Smooth muscle cell (in vitro differentiated cells): ENCODE measurements around the gene OPN1MW2. TPM values are rescaled to one million over a fixed set of nuclear protein-coding genes. Genes with fewer than 3 reads are reported as not detected.
"Not testable (repeated sequence)": the region's sequence is repeated elsewhere in the genome, so short reads cannot be mapped to it uniquely, and the experiment has no call there.

Experiments used
- DNase-seq: peaks from one replicate; lab custom pipeline; 2025; ENCODE audit not compliant: unreplicated experiment; lab: John Stamatoyannopoulos, UW
- H2AFZ ChIP-seq: fragments of 200-600 bp; sonication (generic); 2 replicates; pipeline ENCODE4 v1.6.0; 2016; ENCODE audit warnings: antibody characterized with exemption, low read depth, mild to moderate bottlenecking
- H3F3A ChIP-seq: fragments of 200-600 bp; sonication (generic); 2 replicates; pipeline ENCODE4 v1.6.0; 2017; ENCODE audit warnings: antibody characterized with exemption, low read depth
- H3K27ac ChIP-seq: fragments of 200-600 bp; sonication (generic); 2 replicates; pipeline ENCODE4 v1.5.1; 2016; ENCODE audit warnings: low read depth, mild to moderate bottlenecking
- H3K27me3 ChIP-seq: fragments of 200-600 bp; sonication (generic); 2 replicates; pipeline ENCODE4 v1.6.1; 2016; ENCODE audit warnings: low read depth, mild to moderate bottlenecking
- H3K36me3 ChIP-seq: fragments of 200-600 bp; sonication (generic); 2 replicates; pipeline ENCODE4 v1.5.1; 2016; ENCODE audit warnings: low read depth
- H3K4me1 ChIP-seq: fragments of 200-600 bp; sonication (generic); 2 replicates; pipeline ENCODE4 v1.5.1; 2016; ENCODE audit warnings: low read depth
- H3K4me2 ChIP-seq: fragments of 200-600 bp; sonication (generic); 2 replicates; pipeline ENCODE4 v1.6.0; 2016; ENCODE audit warnings: mild to moderate bottlenecking
- H3K4me3 ChIP-seq: fragments of 200-600 bp; sonication (generic); 2 replicates; pipeline ENCODE4 v1.5.1; 2016; ENCODE audit warnings: mild to moderate bottlenecking
- H3K79me2 ChIP-seq: fragments of 200-600 bp; sonication (generic); 2 replicates; pipeline ENCODE4 v1.6.0; 2016; ENCODE audit warnings: low read depth, mild to moderate bottlenecking
- H3K9ac ChIP-seq: fragments of 200-600 bp; sonication (generic); 2 replicates; pipeline ENCODE4 v1.6.0; 2016; ENCODE audit warnings: low read depth
- H3K9me3 ChIP-seq: fragments of 200-600 bp; sonication (generic); replicated peaks from 2 replicates; pipeline ENCODE4 v1.5.1; 2016; ENCODE audit warnings: low read depth
- H4K20me1 ChIP-seq: fragments of 200-600 bp; sonication (generic); 2 replicates; pipeline ENCODE4 v1.6.0; 2016; ENCODE audit warnings: low read depth
- WGBS: methylation state at CpG from one replicate; pipeline ENCODE4 v1.1.7; 2016; ENCODE audit warnings: low lambda C conversion rate; 5-methylcytosine and 5-hydroxymethylcytosine counted together
- polyA plus RNA-seq: library from polyadenylated mRNA; unstranded; fragments of >200 nt; fragmentation: Nextera tagmentation; extraction: Ambion mirVana; gene quantifications from 2 replicates; pipeline ENCODE4 v1.2.1, GENCODE V29; 2016
- total RNA-seq: library from RNA; depleted of rRNA; stranded (reverse); fragments of >200 nt; gene quantifications from 2 replicates; pipeline ENCODE4 v1.2.3, GENCODE V29; 2014

OPN1MW2 gene
- total and polyA plus RNA-seq, 2 experiments from 2014 or later, result not detected

DNA sequence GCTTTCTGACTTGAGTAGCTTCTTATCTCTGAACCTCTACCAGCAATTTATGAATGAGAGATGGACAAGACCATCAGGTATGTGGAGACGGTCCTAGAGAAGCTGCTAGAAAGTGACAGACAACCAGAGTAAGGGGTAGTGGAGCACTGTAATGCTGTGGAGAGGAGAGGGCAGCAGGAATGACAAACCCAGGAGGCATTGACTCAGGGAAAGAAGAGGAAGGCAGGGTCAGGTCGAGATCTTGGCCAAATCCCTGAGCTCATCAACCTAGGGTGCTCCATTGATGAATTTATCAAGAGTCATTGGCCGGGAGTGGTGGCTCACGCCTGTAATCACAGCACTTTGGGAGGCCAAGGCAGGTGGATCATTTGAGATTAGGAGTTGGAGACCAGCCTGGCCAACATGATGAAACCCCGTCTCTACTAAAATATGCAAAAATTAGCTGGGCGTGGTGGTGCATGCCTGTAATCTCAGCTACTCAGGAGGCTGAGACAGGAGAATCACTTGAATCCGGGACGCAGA lies 20.5 kb downstream of the OPN1MW2 start:
- not testable (repeated sequence) for H3K9me3 ChIP-seq, H3K4me2 ChIP-seq, H3K36me3 ChIP-seq, DNase-seq, H2AFZ ChIP-seq, H3K9ac ChIP-seq, H3K27me3 ChIP-seq, H3F3A ChIP-seq, H3K27ac ChIP-seq, H4K20me1 ChIP-seq, H3K79me2 ChIP-seq, H3K4me3 ChIP-seq, H3K4me1 ChIP-seq
- 69% methylated on average over 6 of the region's 8 CpGs for WGBS

DNA sequence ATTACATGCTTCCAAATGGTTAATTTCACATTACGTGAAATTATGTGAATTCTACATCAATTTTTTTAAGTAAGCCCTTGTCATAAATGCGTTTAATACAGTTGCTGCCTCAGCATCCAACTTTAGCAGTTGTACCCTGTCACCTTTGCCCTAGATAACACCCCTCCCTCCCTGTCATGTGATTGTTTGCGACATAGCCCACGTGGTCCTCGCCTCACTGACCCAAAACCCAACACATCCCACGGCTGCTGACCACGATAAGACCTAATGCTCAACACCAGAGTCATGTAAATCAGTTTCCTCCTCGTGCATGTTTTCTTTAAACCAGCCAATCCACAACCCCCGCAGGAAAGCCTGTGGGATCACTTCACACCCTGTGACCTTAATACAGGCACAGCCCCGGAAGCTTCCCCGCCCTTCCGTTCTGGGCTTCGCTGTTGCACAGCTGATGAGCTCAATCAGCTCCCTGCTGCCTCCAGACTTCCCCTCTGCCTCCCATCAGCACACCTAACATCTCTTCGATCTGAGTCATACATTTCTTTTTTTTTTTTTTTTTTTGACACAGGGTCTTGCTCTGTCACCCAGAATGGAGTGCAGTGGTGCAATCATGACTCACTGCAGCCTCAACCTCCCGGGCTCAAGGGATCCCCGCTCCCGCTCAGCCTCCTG lies 28.0 kb downstream of the OPN1MW2 start:
- not testable (repeated sequence) for H3K4me1 ChIP-seq
- no CpG with 5 or more reads among the region's 17 CpGs for WGBS

DNA sequence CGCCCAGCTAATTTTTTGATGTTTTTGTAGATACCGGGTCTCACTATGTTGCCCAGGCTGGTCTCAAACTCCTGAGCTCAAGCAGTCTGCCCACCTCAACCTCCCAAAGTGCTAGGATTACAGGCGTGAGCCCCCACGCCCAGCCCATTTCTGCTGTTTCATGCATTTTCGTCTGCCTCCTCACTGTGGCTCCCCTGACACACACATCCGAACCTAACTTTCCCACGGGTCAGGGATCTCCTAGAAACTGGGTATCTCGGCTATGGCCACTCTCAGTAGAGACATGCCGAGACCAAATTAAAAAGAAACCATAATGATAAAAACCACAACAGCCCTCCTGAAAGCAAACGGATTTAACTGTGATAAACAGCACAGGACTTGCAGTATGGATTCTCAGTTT lies 28.5 kb downstream of the OPN1MW2 start:
- not testable (repeated sequence) for H3F3A ChIP-seq, DNase-seq, H3K4me1 ChIP-seq, H2AFZ ChIP-seq, H3K27ac ChIP-seq, H3K9ac ChIP-seq, H3K36me3 ChIP-seq, H3K27me3 ChIP-seq, H3K9me3 ChIP-seq, H3K4me2 ChIP-seq, H4K20me1 ChIP-seq, H3K4me3 ChIP-seq, H3K79me2 ChIP-seq
- WGBS, result no CpG with 5 or more reads among the region's 10 CpGs

More for the DNA sequence above, 28.0 kb downstream of the OPN1MW2 start:
- not testable (repeated sequence) for H3K4me3 ChIP-seq, H3K36me3 ChIP-seq, H3K4me2 ChIP-seq, H3K27ac ChIP-seq, H3K9ac ChIP-seq, H3K79me2 ChIP-seq, H3K27me3 ChIP-seq, H4K20me1 ChIP-seq, H2AFZ ChIP-seq, H3K9me3 ChIP-seq, H3F3A ChIP-seq, DNase-seq

DNA sequence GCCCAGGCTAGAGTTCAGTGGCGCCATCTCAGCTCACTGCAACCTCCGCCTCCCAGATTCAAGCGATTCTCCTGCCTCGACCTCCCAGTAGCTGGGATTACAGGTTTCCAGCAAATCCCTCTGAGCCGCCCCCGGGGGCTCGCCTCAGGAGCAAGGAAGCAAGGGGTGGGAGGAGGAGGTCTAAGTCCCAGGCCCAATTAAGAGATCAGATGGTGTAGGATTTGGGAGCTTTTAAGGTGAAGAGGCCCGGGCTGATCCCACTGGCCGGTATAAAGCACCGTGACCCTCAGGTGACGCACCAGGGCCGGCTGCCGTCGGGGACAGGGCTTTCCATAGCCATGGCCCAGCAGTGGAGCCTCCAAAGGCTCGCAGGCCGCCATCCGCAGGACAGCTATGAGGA lies 37.7 kb downstream of the OPN1MW2 start, which contains the start of gene OPN1MW3:
OPN1MW3 (plus strand) TSS at position 301 of the 400 bp plus-strand sequence; CDS start at position 339, 38 bp downstream.
- not testable (repeated sequence) for H3K27ac ChIP-seq, H4K20me1 ChIP-seq, DNase-seq, H3K9me3 ChIP-seq, H3K4me1 ChIP-seq, H3K27me3 ChIP-seq, H3K79me2 ChIP-seq, H3K36me3 ChIP-seq, H2AFZ ChIP-seq, H3F3A ChIP-seq, H3K4me2 ChIP-seq, H3K9ac ChIP-seq, H3K4me3 ChIP-seq
- no CpG with 5 or more reads among the region's 17 CpGs for WGBS

DNA sequence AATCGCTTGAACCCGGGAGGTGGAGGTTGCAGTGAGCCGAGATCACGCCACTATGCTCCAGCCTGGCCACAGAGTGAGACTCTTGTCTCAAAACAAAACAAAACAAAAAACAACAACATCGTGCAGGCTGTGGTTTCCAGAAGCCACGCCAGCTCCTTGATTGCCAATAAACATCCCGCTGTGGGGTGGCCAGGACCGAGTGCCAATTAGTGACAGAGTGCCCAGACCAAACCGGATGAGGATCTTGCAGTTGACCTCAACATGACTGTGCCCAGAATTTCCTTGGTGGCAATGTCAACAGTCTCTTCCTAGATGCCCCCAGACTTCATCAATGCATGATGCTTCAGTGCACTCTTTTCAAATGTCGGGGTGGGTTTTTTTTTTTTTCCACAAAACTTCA lies 39.2 kb downstream of the OPN1MW2 start:
- H3F3A ChIP-seq, H3K27ac ChIP-seq, H3K79me2 ChIP-seq, DNase-seq, H3K9me3 ChIP-seq, H3K27me3 ChIP-seq, H3K36me3 ChIP-seq, H2AFZ ChIP-seq, H3K4me2 ChIP-seq, H4K20me1 ChIP-seq, H3K9ac ChIP-seq, H3K4me1 ChIP-seq, H3K4me3 ChIP-seq: not testable (repeated sequence)
- no CpG with 5 or more reads among the region's 10 CpGs for WGBS

DNA sequence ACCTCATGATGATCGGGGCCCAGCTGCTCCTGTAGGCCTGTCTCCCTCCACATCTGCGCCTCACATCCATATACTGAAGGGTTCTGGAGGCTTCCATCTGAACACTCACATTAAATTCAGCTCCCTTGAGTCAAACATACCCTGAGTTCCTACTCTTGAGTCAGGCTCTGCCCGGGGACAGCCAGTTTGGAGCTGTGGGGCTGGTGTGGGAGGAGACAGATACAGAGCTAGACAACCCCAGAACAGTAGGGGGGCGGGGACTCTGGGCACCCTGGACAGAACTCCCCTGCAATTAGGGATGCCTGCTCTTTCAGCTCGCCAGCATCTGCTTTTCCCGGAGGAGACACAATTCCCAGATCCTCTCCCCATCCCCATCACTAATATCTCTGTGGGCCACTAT lies 43.5 kb downstream of the OPN1MW2 start:
- H3K27ac ChIP-seq, H4K20me1 ChIP-seq, H3K4me2 ChIP-seq, DNase-seq, H3K9me3 ChIP-seq, H3K36me3 ChIP-seq, H3K4me1 ChIP-seq, H3K79me2 ChIP-seq, H3K27me3 ChIP-seq, H3F3A ChIP-seq, H3K4me3 ChIP-seq, H2AFZ ChIP-seq, H3K9ac ChIP-seq: not testable (repeated sequence)
- WGBS, result no CpG with 5 or more reads among the region's 6 CpGs

DNA sequence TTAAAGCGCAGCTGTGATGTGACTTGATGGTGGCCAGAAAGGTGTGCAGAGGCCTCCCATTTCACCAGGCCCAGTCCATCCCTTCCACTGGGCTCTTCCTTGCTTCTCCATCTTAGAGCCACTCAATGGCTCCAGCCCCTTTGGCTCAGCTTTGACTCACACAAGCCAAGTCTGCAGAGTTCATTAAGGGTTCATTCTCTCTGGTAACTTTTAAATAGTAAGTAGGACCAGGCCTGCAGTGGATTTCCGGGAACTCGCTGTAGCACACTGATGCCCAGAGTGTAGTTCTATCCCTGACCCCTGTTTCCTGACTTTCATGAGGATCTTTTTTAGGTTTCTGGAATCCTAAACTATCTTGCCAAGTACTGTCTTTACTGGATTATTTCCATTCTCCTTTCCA lies 49.7 kb downstream of the OPN1MW2 start:
- H3F3A ChIP-seq, H3K27ac ChIP-seq, H4K20me1 ChIP-seq, H3K9ac ChIP-seq, H3K79me2 ChIP-seq, H3K9me3 ChIP-seq, H3K4me3 ChIP-seq, H3K36me3 ChIP-seq, H2AFZ ChIP-seq, H3K27me3 ChIP-seq, H3K4me1 ChIP-seq, DNase-seq, H3K4me2 ChIP-seq: not testable (repeated sequence)
- whole genome bisulfite sequencing, result no CpG with 5 or more reads among the region's 3 CpGs
